Kasumi-1 (cell line): Measurements from ENCODE around the gene RIIAD1.
A peak's percentile ranks its signal among the peaks of the same experiment; 100 is the strongest.
"Not testable (repeated sequence)": the region's sequence is repeated elsewhere in the genome, so short reads cannot be mapped to it uniquely, and the experiment has no call there.

ENCODE experiments used
- DNase-seq, 2 experiments: peaks; one replicate each; lab custom pipeline; 2025; lab: John Stamatoyannopoulos, UW

Gene RIIAD1

DNA sequence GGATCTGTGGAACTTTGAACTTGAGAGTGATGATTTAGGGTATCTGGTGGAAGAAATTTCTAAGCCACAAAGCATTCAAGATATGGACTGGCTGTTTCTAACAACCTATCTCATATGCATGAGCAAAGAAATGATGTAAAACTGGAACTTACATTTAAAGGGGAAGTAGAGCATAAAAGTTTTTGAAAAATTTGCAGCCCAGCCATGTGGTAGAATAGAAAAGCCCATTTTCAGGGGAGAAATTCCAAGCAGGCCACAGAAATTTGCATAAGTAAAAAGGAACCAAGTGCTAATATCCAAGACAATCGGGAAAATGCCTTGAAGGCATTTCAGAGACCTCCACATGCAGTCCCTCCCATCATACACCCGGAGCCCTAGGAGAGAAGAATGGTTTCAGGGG, 15.7 kb downstream of the RIIAD1 start:
- no peak for DNase-seq

DNA sequence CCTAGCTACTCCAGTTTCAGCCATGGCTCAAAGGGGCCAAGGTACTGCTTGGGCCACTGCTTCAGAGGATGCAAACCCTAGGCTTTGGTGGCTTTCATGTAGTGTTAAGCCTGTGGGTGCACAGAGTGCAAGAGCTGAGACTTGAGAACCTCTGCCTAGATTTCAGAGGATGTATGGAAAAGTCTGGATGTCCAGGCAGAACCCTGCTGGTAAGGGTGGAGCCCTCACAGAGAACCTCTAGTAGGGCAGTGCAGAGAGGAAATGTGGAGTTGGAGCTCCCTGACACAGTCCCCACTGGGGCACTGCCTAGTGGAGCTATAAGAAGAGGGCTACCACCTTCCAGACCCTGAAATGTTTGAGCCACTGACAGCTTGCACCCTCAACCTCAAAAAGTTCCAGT, 16.2 kb downstream of the RIIAD1 start:
- DNase-seq = no peak

DNA sequence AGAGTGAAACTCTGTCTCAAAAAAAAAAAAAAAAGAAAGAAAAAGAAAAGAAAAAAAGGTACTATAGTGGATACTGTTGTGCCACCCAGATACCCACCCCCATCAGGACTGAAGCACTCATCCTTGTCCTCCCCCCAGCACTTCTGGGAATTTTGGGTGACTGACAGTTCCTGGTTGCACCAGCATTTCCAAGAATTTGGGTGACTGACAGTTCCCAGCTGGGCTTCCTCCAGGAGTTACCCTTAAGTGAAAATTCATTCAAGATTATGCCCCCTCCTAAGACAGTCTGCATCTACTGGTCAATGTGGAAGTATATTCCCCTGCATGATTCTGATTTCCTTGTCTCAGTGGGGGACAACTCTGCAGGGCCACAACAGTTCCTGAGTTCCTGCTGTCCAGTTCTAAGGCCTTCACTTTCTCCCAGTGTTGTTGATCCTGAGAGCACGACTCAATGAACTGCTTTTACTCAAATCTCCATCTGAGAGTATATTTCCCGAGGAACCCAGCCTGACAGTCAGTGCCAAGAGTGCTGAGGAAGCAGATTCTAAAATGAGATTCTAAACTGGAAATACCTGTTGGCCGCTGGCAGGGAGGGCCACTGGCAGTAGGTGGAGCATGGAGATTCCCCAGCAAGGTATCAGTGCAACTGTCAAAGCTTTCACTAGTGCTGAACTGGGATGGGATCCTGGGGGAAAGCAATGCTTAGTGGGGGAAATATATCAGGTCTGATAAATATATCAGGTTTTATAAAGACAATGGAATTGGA, 18.5 kb downstream of the RIIAD1 start:
- no peak for DNase-seq

GRCh38 chr1:151741516-151741915, 20.2 kb downstream of the RIIAD1 start:
- no peak for DNase-seq

GRCh38 chr1:151756291-151756690, 35.0 kb downstream of the RIIAD1 start:
- DNase-seq = no peak

GRCh38 chr1:151759241-151759640, 37.9 kb downstream of the RIIAD1 start:
- no peak for DNase-seq

GRCh38 chr1:151760597-151761385, 39.5 kb downstream of the RIIAD1 start:
- DNase-seq = no peak

DNA sequence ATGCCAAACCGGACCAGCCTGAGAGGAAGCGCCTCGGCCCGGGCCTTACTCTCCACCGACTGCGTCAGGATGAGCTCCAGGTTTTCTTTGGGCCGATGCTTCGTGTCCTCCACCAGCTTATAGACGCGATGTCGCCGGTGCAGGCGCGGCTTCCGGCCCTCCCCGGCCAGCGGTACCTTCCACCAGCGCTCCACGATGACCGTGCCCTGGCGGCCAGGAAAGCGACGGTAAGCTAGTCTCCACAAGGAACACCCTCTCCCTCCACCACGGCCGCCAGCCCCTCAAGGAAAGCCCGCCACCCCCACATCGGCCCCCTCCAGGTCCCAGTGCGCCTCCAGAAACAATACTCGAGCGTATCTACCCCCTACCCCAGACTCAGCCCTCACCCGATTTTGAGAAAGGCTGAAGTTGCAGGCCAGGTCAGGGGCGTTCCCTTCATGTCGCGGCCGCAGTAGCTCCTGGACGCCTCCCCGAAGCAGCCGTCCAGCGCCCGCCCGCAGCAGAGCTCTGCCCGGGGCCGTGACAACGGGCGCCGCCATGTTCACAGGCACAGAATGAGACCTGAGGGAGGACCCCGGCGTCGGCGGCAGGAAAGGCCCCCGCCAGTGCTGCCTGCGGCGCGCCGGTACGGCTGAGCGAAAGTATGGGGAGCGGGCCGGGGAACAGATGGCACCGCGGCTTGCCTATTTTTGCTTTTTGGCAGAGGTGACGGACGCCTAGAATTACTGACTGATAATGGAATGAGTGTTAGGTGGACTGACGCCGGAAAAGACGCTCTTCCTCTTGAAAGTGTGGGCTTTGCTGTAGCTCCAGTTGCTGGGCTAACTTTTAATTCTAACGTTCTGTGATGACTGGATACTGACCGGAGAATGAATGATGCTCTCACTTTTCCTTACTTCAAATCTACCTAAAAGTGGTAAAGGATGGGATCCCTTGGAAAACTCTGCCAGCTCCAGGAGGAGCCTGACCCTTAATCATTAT, 41.9 kb downstream of the RIIAD1 start, which contains the start of gene MRPL9:
MRPL9 (minus strand) TSS at position 556 of the 981 bp plus-strand sequence; CDS start at position 539, 17 bp downstream.
- DNase-seq = peak; percentile 79 to 85

DNA sequence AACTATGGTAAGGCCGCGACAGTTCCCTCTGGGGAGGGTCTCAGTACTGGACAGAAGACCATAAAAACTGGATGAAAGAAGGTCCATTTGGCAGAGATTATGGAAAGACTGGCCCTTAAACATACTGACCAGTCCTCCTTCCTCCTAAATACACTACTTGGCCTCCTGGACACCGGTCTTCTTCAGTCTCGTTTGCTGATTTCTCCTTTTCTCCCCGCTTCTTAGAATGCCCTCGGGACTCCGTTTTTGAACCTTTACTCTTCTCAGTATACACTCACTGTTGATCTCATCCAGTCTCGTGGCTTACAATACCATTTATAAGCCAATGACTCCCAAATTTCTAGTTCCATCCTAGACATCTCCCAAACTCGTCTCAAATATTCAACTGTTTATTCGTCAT, 42.7 kb downstream of the RIIAD1 start:
- DNase-seq = no peak

- DNase-seq = not testable (repeated sequence)
Measured at GRCh38 chr1:151768351-151769066, 47.2 kb downstream of the RIIAD1 start.

DNA sequence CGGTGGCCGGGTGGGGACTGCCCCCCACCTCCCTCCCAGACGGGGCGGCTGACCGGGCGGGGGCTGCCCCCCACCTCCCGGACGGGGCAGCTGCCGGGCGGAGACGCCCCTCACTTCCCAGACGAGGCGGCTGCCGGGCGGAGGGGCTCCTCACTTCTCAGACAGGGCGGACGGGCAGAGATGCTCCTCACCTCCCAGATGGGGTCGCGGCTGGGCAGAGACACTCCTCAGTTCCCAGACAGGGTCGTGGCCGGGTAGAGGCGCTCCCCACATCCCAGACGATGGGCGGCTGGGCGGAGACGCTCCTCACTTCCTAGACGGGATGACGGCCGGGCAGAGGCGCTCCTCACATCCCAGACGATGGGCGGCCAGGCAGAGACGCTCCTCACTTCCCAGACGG, 47.9 kb downstream of the RIIAD1 start:
- not testable (repeated sequence) for DNase-seq

DNA sequence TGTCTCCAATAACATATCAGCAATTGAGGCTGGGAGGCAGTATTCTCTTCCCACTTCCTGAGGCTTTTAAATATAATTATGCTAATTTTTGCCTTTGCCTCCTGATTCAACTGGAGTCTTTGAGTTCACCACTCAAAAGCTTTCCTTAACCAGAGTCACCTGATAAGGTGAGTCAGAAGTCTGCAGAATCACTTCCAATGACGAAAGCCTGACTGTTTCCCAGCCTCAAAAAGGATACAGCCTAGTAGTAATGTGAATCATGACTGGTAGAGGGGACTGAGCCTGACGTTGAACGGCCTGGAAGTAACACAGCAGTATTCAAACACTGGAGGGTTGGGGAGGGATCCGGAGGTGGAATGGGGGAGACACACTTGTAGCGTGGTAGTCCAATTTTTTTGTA, 52.4 kb downstream of the RIIAD1 start:
- DNase-seq = no peak

DNA sequence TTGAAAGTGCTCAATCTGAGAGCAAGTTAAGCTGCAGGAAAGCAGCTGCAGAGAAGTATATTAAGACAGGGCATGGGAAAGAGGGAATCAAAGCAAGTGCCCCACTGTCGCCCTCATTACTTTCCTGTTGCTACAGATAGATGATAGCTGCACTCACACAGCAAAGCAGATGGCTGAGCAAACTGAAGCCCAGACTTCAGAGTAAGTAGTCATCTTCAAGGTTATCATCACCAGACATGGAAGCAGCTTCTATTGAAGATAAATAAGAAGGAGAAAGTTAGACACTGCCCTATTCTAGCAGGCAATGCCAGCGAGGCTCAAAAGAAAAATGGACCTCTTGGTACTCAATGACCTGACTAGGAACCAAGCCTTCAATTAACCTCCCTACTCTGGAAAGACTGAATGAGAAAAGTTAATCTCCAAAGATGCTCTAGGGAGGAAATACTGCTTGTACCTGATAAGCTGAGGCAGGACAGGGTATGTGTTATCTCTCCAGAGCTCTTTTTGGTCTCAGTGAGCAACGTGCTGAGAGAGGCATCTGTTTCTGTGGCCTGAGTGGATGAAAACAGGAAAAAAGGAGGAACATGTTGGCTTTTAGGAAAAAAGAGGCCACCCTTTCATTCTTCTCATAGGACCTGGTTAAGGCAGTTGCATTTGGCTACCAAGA, 53.1 kb downstream of the RIIAD1 start:
- DNase-seq = no peak

GRCh38 chr1:151775894-151776664, 54.8 kb downstream of the RIIAD1 start:
- DNase-seq = no peak

DNA sequence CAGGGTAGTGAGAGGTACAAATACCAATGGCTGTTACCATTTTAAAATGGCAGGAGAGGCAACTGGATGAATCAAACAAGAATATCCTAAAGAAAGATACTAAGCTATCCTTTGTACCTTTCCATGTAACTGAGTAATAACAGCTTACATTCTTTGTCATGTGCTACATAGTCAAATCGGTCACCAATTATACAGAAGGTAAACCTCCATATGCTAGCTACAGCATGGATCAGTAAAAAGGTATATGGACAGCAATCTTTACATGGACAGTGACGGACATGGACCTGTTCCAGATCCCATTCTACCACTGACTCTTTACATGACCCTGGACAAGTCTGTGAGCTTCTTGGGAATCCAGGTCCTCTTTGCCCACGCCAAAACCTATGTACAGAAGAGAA, 55.3 kb downstream of the RIIAD1 start:
- DNase-seq = no peak

GRCh38 chr1:151777317-151777716, 56.0 kb downstream of the RIIAD1 start:
- no peak for DNase-seq
